Cardiac muscle cell (in vitro differentiated cells and primary cell): ENCODE data around the gene MYOM1. TPM values are rescaled to one million over a fixed set of nuclear protein-coding genes. Genes with fewer than 3 reads are reported as not detected.

ENCODE experiments used
- DNase-seq, 2 donors: peaks; one replicate each; pipeline versions ENCODE4 v3.0.0 to v3.0.0-alpha.2; 2010 to 2017; ENCODE audit warnings: low read depth in 1 of 2, low spot score in 1 of 2
- H3K27ac ChIP-seq: fragments of 200-600 bp; sonication (generic); 2 replicates; pipeline ENCODE4 v1.5.1; 2016
- H3K27me3 ChIP-seq: fragments of 200-600 bp; sonication (generic); 2 replicates; pipeline ENCODE4 v1.6.0; 2016; ENCODE audit warnings: control low read depth
- H3K36me3 ChIP-seq: fragments of 200-600 bp; sonication (generic); 2 replicates; pipeline ENCODE4 v1.5.1; 2016; ENCODE audit warnings: control low read depth
- H3K4me1 ChIP-seq: fragments of 200-600 bp; sonication (generic); 2 replicates; pipeline ENCODE4 v1.8.1; 2017; ENCODE audit warnings: low read depth, mild to moderate bottlenecking, mixed run types
- H3K4me3 ChIP-seq: fragments of 200-600 bp; sonication (generic); 2 replicates; pipeline ENCODE4 v1.5.1; 2016; ENCODE audit warnings: mild to moderate bottlenecking
- H3K9me3 ChIP-seq: fragments of 200-600 bp; sonication (generic); 2 replicates; pipeline ENCODE4 v1.5.1; 2017; ENCODE audit warnings: low read depth, mild to moderate bottlenecking, control low read depth
- CTCF ChIP-seq: IDR thresholded peaks from 2 replicates; pipeline ENCODE4 v1.5.1; 2012; ENCODE audit warnings: low read depth, mild to moderate bottlenecking, low read length
- polyA plus RNA-seq: library from polyadenylated mRNA; unstranded; fragments of >200 nt; fragmentation: Nextera tagmentation; extraction: Ambion mirVana; gene quantifications from 2 replicates; pipeline ENCODE4 v1.2.1, GENCODE V29; 2016
- total RNA-seq: library from RNA; depleted of rRNA; stranded (reverse); fragments of >200 nt; gene quantifications from 2 replicates; pipeline ENCODE4 v1.2.3, GENCODE V29; 2016

Gene MYOM1
- total and polyA plus RNA-seq, 2 experiments from 2014 or later, result 194 to 219 TPM

DNA sequence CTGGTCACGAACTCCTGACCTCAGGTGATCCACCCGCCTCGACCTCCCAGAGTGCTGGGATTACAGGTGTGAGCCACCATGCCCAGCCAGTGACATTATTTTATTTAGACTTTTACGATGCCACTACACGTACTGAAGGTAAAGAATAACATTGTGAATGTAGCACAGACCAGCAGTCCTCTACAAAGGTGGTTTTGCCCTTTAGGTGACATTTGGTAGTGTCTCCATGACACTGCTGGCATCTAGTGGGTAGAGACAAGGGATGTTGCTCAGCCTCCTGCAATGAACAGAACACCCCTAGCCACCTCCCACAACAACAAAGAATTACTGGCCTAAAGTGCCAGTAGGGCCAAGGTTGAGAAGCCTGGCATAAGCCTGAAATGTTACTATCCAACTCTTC is 69.5 kb downstream of the MYOM1 start:
- Histone ChIP-seq H3K4me3 (no peak overlapping the region), H3K36me3 (peaks cover 32% of the 10 kb centered on the region), H3K27me3 (no peaks in the 10 kb centered on the region), H3K27ac (no peak overlapping the region), H3K9me3 (no peaks in the 10 kb centered on the region), H3K4me1 (no peaks in the 10 kb centered on the region)
- no peak for DNase-seq
- no peak for TF ChIP-seq CTCF

GRCh38 chr18:3148930-3149535 is 70.7 kb downstream of the MYOM1 start:
- H3K27ac ChIP-seq, result no peak overlapping the region
- no peak overlapping the region for H3K4me3 ChIP-seq
- H3K36me3 ChIP-seq, result peaks cover 26% of the 10 kb centered on the region
- no peak for TF ChIP-seq CTCF
- no peaks in the 10 kb centered on the region for H3K9me3 ChIP-seq
- DNase-seq, result no peak
- no peaks in the 10 kb centered on the region for H3K27me3 ChIP-seq
- H3K4me1 ChIP-seq, result no peaks in the 10 kb centered on the region

DNA sequence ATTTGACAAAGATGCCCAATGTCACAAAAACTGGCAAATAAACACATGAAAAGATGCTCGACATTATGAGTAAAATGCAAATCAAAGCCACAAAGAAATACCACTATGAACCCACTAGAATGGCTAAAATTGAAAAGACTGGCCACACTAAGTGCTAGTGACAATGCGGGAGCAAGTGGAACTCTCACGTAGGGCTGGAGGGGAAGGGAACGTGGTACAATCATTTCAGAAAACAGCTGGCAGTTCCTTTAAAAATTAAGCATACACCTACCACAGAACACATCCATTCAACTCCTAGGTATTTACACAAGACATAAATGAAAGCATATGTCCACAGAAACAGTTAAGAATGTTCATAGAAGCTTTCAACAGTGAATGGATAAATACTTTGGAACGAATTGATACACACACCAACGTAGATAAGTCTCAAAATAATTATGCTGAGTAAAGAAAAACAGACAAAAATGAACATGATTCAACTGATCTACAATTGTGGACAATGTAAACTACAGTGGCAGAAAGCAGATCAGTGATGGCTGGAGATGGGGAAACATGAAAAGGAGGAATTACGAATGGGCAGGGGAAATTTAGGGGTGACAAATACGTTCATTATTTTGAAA is 71.7 kb downstream of the MYOM1 start:
- Histone ChIP-seq H3K4me1 (no peaks in the 10 kb centered on the region), H3K9me3 (no peaks in the 10 kb centered on the region), H3K36me3 (peaks cover 22% of the 10 kb centered on the region), H3K27ac (no peak overlapping the region), H3K4me3 (no peak overlapping the region), H3K27me3 (no peaks in the 10 kb centered on the region)
- DNase-seq, result no peak
- no peak for TF ChIP-seq CTCF

GRCh38 chr18:3140986-3141639 is 78.7 kb downstream of the MYOM1 start:
- DNase-seq, result no peak
- Histone ChIP-seq H3K27me3 (no peaks in the 10 kb centered on the region), H3K4me1 (no peaks in the 10 kb centered on the region), H3K36me3 (peaks cover 61% of the 10 kb centered on the region), H3K4me3 (no peak overlapping the region), H3K27ac (no peak overlapping the region), H3K9me3 (no peaks in the 10 kb centered on the region)
- TF ChIP-seq CTCF, result no peak

GRCh38 chr18:3140342-3140741 is 79.4 kb downstream of the MYOM1 start:
- Histone ChIP-seq H3K27me3 (no peaks in the 10 kb centered on the region), H3K9me3 (no peaks in the 10 kb centered on the region), H3K36me3 (peaks cover 66% of the 10 kb centered on the region), H3K4me1 (no peaks in the 10 kb centered on the region), H3K27ac (no peak overlapping the region), H3K4me3 (no peak overlapping the region)
- DNase-seq, result no peak
- no peak for TF ChIP-seq CTCF
